HG02970 (cell line): Measurements from ENCODE around the gene DPYD.

Experiments used
- ATAC-seq: cut with Tn5 transposase; IDR thresholded peaks from one replicate; pipeline ENCODE4 v1.9.1; 2021; ENCODE audit warnings: mild to moderate bottlenecking, moderate library complexity, moderate number of reproducible peaks; ENCODE audit not compliant: unreplicated experiment, low FRiP score

Gene DPYD

GRCh38 chr1:97038410-97038809 lies 882.4 kb downstream of the DPYD start:
- ATAC-seq: no peak

- no peak for ATAC-seq
These were observed 886.2 kb downstream of the DPYD start for GRCh38 chr1:97034651-97035050.

DNA sequence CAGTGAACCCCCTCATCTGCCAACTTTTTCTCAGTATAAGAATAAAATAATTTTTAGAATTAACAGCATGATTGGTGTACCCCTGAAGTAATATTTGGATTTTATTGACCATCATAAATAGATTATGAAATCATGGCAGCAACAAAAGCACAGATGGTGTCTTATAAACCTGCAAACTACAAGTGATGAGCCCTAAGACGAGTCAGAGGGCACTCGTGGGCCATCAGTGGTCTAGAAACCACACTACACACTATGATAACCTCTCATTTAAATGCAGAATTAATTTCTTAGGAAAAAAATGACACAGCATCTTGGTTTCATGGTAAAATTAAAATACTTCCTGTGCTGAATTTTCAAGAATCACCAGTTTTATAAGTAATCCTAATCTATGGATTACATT lies 886.9 kb downstream of the DPYD start:
- ATAC-seq: no peak
